OCI-LY3 (cell line): Measurements from ENCODE around the gene GMPPA.

ENCODE experiments used
- H2AFZ ChIP-seq: fragments of 200-600, 300-600 bp; shearing (Covaris generic); 2 replicates; pipeline ENCODE4 v1.6.0; 2014; ENCODE audit warnings: antibody characterized with exemption, low read depth, low read length
- H3K27ac ChIP-seq: fragments of 200-600, 300-600 bp; sonication (generic); 2 replicates; pipeline ENCODE4 v1.5.1; 2014; ENCODE audit warnings: mild to moderate bottlenecking, low read length, moderate library complexity, mixed read lengths
- H3K27me3 ChIP-seq: fragments of 200-600, 300-600 bp; sonication (generic); 2 replicates; pipeline ENCODE4 v1.6.1; 2014; ENCODE audit warnings: low read depth, low read length, mixed read lengths
- H3K36me3 ChIP-seq: fragments of 200-600, 300-600 bp; sonication (generic); replicated peaks from 2 replicates; pipeline ENCODE3; 2014; ENCODE audit warnings: low read depth, low read length, mixed read lengths
- H3K4me1 ChIP-seq: fragments of 300-600, 200-600 bp; sonication (generic); 2 replicates; pipeline ENCODE4 v1.6.1; 2014; ENCODE audit warnings: low read length, mixed read lengths
- H3K4me2 ChIP-seq: fragments of 200-600, 300-600 bp; sonication (generic); 2 replicates; pipeline ENCODE4 v1.6.1; 2014; ENCODE audit warnings: low read length, mixed read lengths
- H3K4me3 ChIP-seq: fragments of 300-600, 200-600 bp; sonication (generic); 2 replicates; pipeline ENCODE4 v1.5.1; 2014; ENCODE audit warnings: antibody characterized with exemption, mild to moderate bottlenecking, low read length, moderate library complexity
- H3K79me2 ChIP-seq: fragments of 300-600, 200-600 bp; shearing (Covaris generic); 2 replicates; pipeline ENCODE4 v1.6.1; 2014; ENCODE audit warnings: mild to moderate bottlenecking, low read length, mixed read lengths
- H3K9ac ChIP-seq: fragments of 300-600, 200-600 bp; shearing (Covaris generic); 2 replicates; pipeline ENCODE4 v1.6.0; 2014; ENCODE audit warnings: mild to moderate bottlenecking, low read length, moderate library complexity
- H3K9me3 ChIP-seq: fragments of 200-600, 300-600 bp; shearing (Covaris generic); 2 replicates; pipeline ENCODE4 v1.6.1; 2014; ENCODE audit warnings: low read length, mixed read lengths; ENCODE audit not compliant: insufficient read depth
- H4K20me1 ChIP-seq: fragments of 200-600, 300-600 bp; sonication (generic); 2 replicates; pipeline ENCODE4 v1.6.1; 2016; ENCODE audit warnings: low read length, mixed read lengths; ENCODE audit not compliant: insufficient read depth
- CTCF ChIP-seq: fragments of 200-600, 300-600 bp; sonication (generic); IDR thresholded peaks from 2 replicates; pipeline ENCODE4 v1.5.1; 2014; ENCODE audit warnings: antibody characterized with exemption, low read length, low read depth
- EZH2phosphoT487 ChIP-seq: fragments of 200-600 bp; shearing (Covaris generic); IDR thresholded peaks from 2 replicates; pipeline ENCODE4 v1.6.1; 2018; ENCODE audit warnings: antibody characterized with exemption, mixed run types, low read depth

GMPPA gene

GRCh38 chr2:219555956-219556355 lies 57.3 kb downstream of the GMPPA start:
- Histone ChIP-seq H3K27ac (no peak overlapping the region), H3K9ac (no peak overlapping the region), H3K79me2 (no peaks in the 10 kb centered on the region), H3K4me2 (no peak overlapping the region), H3K36me3 (no peaks in the 10 kb centered on the region), H3K4me3 (no peak overlapping the region), H3K27me3 (no peaks in the 10 kb centered on the region), H3K9me3 (no peaks in the 10 kb centered on the region), H4K20me1 (no peaks in the 10 kb centered on the region), H3K4me1 (no peaks in the 10 kb centered on the region), H2AFZ (no peak overlapping the region)
- TF ChIP-seq CTCF (no peak), EZH2phosphoT487 (no peak)

- Histone ChIP-seq H3K4me1 (no peaks in the 10 kb centered on the region), H3K4me2 (no peak overlapping the region), H3K27ac (no peak overlapping the region), H3K36me3 (no peaks in the 10 kb centered on the region), H3K9me3 (no peaks in the 10 kb centered on the region), H3K79me2 (no peaks in the 10 kb centered on the region), H3K9ac (no peak overlapping the region), H3K4me3 (no peak overlapping the region), H2AFZ (no peak overlapping the region), H4K20me1 (no peaks in the 10 kb centered on the region), H3K27me3 (no peaks in the 10 kb centered on the region)
- TF ChIP-seq CTCF (no peak), EZH2phosphoT487 (no peak)
Measured at GRCh38 chr2:219556413-219556812, 57.7 kb downstream of the GMPPA start.
